ENCODE results near the gene UTS2R.

The UTS2R gene

DNA sequence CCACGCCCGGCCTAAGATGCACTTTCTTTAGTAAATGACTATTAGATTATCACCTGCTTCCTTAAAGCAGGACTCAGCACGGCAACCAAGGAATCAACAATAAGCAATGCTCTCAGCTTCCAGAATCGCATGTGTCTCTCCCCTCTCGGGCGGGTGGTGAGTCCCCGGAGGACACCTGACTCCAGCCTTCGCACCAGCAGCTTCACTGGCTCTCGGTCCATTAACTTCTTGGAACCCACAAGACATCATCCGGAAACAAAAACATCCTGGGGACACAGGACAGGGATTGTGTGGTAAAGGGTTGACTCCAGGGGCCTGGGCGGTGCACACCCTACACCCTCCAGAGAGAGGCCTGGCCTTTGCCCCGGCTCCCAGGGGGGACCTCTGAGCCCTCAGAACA, 22.7 kb downstream of the UTS2R start:
- no peak for DNase-seq (ENCODE audit: insufficient read length, low spot score)
- TF ChIP-seq POU2F2 (IDR thresholded peaks at IDR 0.05; ENCODE audit: low read depth, low read length) (no peak), SPI1 (IDR thresholded peaks at IDR 0.05; ENCODE audit: low read depth, low read length) (no peak), PAX5 (IDR thresholded peaks at IDR 0.05; ENCODE audit: insufficient read depth, low read length, severe bottlenecking) (no peak), POLR2AphosphoS5 (IDR thresholded peaks at IDR 0.05; ENCODE audit: low read depth, low read length) (no peak), POLR2A (IDR thresholded peaks at IDR 0.05; ENCODE audit: low read depth, low read length) (no peak), TAF1 (IDR thresholded peaks at IDR 0.05; ENCODE audit: low read depth, low read length) (no peak)
- FAIRE-seq, result no peak

DNA sequence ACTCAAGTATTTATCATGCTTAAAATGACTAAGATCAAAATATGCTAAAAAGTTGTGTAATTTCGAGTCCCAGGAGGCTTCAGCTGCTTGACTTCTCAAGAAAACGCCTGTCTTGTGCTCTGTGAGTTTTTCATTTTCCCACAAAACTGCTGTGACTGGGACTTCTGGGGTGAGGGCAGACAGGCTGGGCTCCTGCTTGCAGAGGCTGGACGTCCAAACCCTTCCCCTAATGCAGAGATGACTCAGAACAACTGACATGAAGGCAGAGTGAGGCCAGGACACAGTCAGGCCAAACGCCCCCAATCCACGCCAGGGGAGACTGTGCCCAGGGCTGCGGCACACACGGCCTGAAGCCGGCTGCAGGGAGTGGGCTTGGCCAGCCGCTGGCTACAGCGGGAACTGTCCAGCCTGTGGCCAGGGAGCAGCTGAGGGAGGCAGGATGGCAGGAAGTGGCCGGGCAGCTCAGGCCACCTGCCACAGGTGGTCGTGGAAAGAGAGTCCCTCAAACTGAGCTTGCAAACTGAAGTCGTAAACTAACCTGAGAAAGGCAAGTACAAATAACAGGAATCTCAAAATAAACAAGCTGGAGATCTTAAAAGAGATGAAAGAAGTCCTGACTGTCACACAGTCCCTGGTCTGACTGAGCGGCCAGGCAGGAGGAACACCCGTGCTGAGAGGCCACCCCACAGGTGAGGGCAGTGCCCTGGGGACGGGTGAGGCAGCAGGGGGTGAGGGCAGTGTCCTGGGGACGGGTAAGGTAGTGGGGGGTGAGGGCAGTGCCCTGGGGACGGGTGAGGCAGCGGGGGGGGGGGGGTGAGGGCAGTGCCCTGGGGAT, 25.3 kb downstream of the UTS2R start:
- FAIRE-seq (no peak), DNase-seq (ENCODE audit: insufficient read length, low spot score) (no peak)
- TF ChIP-seq PAX5 (IDR thresholded peaks at IDR 0.05; ENCODE audit: insufficient read depth, low read length, severe bottlenecking) (no peak), POU2F2 (IDR thresholded peaks at IDR 0.05; ENCODE audit: low read depth, low read length) (no peak), SPI1 (IDR thresholded peaks at IDR 0.05; ENCODE audit: low read depth, low read length) (no peak), TAF1 (IDR thresholded peaks at IDR 0.05; ENCODE audit: low read depth, low read length) (no peak), POLR2AphosphoS5 (IDR thresholded peaks at IDR 0.05; ENCODE audit: low read depth, low read length) (no peak), POLR2A (IDR thresholded peaks at IDR 0.05; ENCODE audit: low read depth, low read length) (no peak)

DNA sequence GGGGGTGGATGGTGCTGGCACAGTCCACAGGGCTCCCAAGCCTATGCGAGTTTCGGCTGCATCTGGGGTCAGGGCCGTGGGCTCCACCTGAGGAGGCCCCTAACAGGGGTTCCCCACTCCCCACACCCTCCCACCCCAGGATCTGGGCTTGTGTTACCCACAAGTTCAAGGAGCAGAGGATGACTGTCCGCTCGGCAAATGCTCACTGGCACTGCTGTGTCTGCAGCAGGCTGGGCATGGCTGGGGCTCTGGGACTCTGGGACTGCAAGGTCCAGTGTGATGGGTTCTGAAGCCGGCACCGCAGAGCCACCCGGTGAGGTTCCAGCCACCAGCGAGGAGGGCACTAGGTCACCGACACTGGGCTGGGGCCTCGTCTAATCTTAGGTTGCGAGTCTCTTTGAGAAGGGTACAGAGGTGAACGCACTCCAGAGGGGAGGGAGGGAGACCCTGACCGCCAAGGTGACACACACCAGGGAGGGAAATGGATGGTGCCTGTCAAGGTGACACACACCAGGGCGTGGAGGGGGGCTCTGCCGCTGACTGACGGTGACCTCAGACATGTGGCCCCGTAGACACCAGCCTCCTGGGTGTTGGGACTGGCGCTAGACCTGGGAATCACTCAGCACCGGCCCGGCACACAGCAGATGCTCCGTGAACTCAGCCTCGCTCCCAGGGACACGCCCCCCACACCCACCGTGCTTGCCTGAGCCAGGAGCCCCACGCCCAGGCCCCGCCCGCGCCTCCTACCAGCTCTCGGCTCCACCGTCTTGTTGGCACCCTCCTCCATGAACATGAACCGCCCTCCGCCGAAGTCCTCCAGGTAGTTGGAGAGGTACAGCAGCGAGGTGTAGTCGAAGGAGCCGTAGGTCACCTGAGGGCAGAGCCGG, 26.1 kb downstream of the UTS2R start:
- no peak for TF ChIP-seq SPI1 (IDR thresholded peaks at IDR 0.05; ENCODE audit: low read depth, low read length)
- TF ChIP-seq POU2F2 (IDR thresholded peaks at IDR 0.05; ENCODE audit: low read depth, low read length), result no peak
- TF ChIP-seq TAF1 (IDR thresholded peaks at IDR 0.05; ENCODE audit: low read depth, low read length), result no peak
- no peak for TF ChIP-seq POLR2AphosphoS5 (IDR thresholded peaks at IDR 0.05; ENCODE audit: low read depth, low read length)
- TF ChIP-seq PAX5 (IDR thresholded peaks at IDR 0.05; ENCODE audit: insufficient read depth, low read length, severe bottlenecking), result no peak
- TF ChIP-seq POLR2A (IDR thresholded peaks at IDR 0.05; ENCODE audit: low read depth, low read length), result no peak
- FAIRE-seq (no peak), DNase-seq (ENCODE audit: insufficient read length, low spot score) (no peak)

DNA sequence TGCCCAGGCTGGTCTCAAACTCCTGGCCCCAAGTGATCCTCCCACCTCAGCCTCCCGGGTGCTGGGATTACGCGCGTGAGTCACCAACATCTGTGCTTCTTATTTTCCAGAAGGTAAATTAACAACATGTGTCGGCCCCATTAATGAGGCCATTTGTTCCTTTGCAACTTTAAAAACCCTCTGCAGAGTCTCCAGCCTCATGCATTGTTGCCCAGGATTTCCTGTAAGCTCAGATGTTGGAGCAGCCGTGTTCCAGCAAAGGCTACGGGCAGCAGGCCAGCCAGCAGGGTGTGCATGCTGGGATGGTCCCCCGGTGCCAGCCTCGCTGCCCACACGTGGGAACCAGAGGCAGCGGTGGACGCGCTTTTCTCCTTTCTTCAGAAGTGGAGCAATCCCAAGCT, 27.5 kb downstream of the UTS2R start:
- no peak for FAIRE-seq
- no peak for TF ChIP-seq TAF1 (IDR thresholded peaks at IDR 0.05; ENCODE audit: low read depth, low read length)
- no peak for TF ChIP-seq POLR2AphosphoS5 (IDR thresholded peaks at IDR 0.05; ENCODE audit: low read depth, low read length)
- TF ChIP-seq SPI1 (IDR thresholded peaks at IDR 0.05; ENCODE audit: low read depth, low read length), result no peak
- no peak for TF ChIP-seq PAX5 (IDR thresholded peaks at IDR 0.05; ENCODE audit: insufficient read depth, low read length, severe bottlenecking)
- no peak for TF ChIP-seq POU2F2 (IDR thresholded peaks at IDR 0.05; ENCODE audit: low read depth, low read length)
- no peak for DNase-seq (ENCODE audit: insufficient read length, low spot score)

DNA sequence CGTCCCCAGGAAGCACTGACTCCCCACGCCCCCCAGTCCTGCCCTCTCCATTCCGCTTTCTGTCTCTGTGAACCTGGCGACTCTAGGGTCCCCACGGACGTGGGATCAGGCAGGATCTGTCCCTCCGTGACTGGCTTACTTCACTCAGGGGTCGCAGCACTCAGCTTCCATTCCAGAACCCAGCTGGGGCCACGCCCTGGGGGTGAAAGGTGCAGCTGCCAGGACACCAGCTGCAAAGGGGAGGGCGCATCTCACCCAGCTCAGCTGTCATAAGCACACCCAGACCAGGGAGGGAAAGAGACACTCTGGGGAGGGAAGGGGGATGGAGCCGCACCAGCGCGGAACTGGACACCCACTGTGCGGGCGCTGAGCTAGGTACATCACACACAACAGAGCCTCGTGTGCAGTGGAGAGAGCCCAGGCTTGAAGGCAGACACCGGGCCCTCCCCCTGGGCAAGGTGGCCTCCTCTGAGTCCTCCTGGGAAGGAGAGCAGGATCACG, 28.1 kb downstream of the UTS2R start:
- no peak for TF ChIP-seq POU2F2 (IDR thresholded peaks at IDR 0.05; ENCODE audit: low read depth, low read length)
- no peak for TF ChIP-seq POLR2A (IDR thresholded peaks at IDR 0.05; ENCODE audit: low read depth, low read length)
- TF ChIP-seq POLR2AphosphoS5 (IDR thresholded peaks at IDR 0.05; ENCODE audit: low read depth, low read length), result no peak
- TF ChIP-seq PAX5 (IDR thresholded peaks at IDR 0.05; ENCODE audit: insufficient read depth, low read length, severe bottlenecking), result no peak
- no peak for TF ChIP-seq SPI1 (IDR thresholded peaks at IDR 0.05; ENCODE audit: low read depth, low read length)
- no peak for TF ChIP-seq TAF1 (IDR thresholded peaks at IDR 0.05; ENCODE audit: low read depth, low read length)
- FAIRE-seq (no peak), DNase-seq (ENCODE audit: insufficient read length, low spot score) (no peak)

DNA sequence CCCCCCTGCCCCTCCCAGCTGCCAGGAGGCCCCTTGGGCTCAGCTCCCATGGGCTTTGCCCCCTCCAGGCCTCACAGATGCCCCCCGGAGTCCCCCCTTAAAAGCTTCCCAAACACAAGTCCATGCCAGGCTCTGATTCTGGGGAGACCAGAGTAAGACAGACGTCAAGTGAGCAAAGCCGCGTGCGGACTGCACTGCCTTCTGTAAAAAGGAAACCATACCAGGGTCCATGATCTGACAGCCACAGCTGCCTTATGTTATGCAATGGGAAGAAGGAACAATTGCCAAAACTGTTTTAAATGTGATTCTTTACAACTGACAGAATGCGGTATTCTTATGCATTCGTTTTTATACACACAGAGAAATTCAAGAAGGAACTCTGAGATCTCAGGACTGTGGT, 28.6 kb downstream of the UTS2R start:
- TF ChIP-seq POU2F2 (IDR thresholded peaks at IDR 0.05; ENCODE audit: low read depth, low read length), result no peak
- TF ChIP-seq TAF1 (IDR thresholded peaks at IDR 0.05; ENCODE audit: low read depth, low read length), result no peak
- TF ChIP-seq SPI1 (IDR thresholded peaks at IDR 0.05; ENCODE audit: low read depth, low read length), result no peak
- no peak for TF ChIP-seq PAX5 (IDR thresholded peaks at IDR 0.05; ENCODE audit: insufficient read depth, low read length, severe bottlenecking)
- TF ChIP-seq POLR2AphosphoS5 (IDR thresholded peaks at IDR 0.05; ENCODE audit: low read depth, low read length), result no peak
- no peak for TF ChIP-seq POLR2A (IDR thresholded peaks at IDR 0.05; ENCODE audit: low read depth, low read length)
- DNase-seq (ENCODE audit: insufficient read length, low spot score) (no peak), FAIRE-seq (no peak)

DNA sequence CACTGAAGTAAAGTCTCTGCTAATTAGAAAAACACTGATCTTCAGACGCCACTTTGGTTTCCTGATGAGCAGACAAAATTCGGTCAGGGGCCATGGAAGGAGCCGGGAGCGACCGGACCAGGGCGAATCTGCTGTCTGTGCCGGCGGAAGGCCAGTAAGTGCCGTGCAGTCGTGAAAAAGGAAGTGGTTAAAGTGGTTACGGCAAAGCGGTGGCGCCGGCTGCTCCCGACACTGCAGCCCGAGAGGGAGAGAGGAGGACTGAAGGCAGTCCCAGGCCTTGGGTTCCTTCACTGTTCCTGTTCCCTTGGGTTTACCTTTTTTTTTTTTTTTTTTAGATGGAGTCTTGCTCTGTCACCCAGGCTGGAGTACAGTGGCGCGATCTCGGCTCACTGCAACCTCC, 29.3 kb downstream of the UTS2R start:
- TF ChIP-seq POLR2A (IDR thresholded peaks at IDR 0.05; ENCODE audit: low read depth, low read length) (no peak), SPI1 (IDR thresholded peaks at IDR 0.05; ENCODE audit: low read depth, low read length) (peak; percentile 90)
- DNase-seq (ENCODE audit: insufficient read length, low spot score) (peak; percentile 86), FAIRE-seq (peak; percentile 89)

DNA sequence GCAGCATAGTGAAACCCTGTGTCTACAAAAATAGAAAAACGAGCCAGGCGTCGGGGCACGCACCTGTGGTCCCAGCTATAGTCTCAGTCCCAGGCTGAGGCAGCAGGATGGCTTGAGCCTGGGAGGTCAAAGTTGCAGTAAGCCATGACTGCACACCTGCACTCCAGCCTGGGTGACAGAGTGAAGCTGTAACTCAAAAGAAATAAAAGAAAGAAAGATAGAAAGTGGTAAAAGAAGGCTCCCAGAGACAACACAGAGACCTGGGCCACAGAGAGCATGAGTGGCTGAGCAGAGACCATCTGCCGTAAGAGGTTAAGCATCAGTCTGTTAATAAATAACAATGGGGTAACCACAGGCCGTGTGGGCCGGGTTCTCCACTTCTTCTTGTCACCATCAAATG, 31.3 kb downstream of the UTS2R start:
- DNase-seq (ENCODE audit: insufficient read length, low spot score) (no peak), FAIRE-seq (peak; percentile 85)
- TF ChIP-seq POU2F2 (IDR thresholded peaks at IDR 0.05; ENCODE audit: low read depth, low read length) (no peak), SPI1 (IDR thresholded peaks at IDR 0.05; ENCODE audit: low read depth, low read length) (no peak), PAX5 (IDR thresholded peaks at IDR 0.05; ENCODE audit: insufficient read depth, low read length, severe bottlenecking) (no peak), POLR2A (IDR thresholded peaks at IDR 0.05; ENCODE audit: low read depth, low read length) (no peak), TAF1 (IDR thresholded peaks at IDR 0.05; ENCODE audit: low read depth, low read length) (no peak), POLR2AphosphoS5 (IDR thresholded peaks at IDR 0.05; ENCODE audit: low read depth, low read length) (no peak)

All from GM12891 (cell line).